Stimulated activated CD4-positive, alpha-beta T cell treated with anti-CD3 and anti-CD28 coated beads, Interleukin-1b, Interleukin-23, amount 100 ng/mL, for 4 hours (primary cell): Measurements from ENCODE around the gene SPAG16.

Source experiments
- DNase-seq, 2 donors: peaks; one replicate each; pipeline ENCODE4 v3.0.0-alpha.2; 2020; ENCODE audit warnings: low read depth in 2 of 2

The SPAG16 gene

DNA sequence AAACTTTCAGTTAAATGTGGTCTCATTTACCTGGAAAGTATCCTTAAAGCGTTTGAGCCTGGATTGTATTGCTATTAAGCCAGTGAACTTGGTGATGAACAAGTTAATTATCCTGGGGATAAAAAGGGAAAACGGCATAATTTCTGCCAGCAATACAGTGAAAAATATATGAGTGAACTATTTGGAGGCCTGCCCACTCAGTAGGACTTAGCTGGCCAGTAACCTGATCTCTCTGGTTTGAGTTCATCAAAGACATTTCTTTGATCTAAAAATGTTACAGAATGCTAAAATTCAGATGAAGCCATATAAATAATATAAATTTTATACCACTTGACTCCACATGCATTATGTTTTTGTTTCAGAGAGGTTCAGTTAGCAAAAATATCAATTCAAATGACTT is 885.5 kb downstream of the SPAG16 start:
- no peak for DNase-seq

DNA sequence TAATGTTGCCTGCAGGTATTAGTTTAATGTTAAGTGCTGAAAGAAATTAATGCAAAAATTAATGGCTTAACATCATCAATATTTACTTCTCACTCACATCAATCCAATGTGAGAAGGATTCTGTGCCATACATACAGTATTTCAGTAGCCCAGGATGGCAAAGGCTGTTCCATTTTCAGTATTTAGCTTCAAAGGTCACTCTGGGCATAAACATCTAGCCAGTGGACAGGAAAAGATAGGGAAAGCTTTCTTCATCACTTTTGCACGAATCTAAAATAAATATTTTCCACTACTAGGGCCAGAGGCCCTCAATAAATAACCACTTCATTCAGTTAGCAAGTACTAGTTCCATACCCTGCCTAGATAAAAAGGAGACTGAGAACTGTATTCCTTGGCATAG is 890.3 kb downstream of the SPAG16 start:
- no peak for DNase-seq

DNA sequence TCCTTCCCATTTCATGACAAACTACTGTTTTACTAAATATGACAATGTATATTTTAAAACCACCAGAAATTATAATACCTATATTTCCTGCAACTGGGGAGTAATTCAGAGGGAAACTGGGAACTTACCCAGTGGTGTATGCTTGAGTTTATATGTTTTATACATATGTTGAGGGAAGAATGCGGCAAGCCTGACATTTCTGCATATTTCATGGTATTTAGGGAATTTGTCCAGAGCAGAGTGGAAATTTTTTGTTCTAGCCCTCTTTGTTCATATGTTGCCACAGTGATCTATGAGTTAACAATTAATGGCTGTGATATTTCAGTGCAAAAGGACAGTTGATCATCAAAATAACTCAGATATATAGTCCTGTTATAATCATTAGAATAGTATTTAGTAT is 895.8 kb downstream of the SPAG16 start:
- DNase-seq = no peak

DNA sequence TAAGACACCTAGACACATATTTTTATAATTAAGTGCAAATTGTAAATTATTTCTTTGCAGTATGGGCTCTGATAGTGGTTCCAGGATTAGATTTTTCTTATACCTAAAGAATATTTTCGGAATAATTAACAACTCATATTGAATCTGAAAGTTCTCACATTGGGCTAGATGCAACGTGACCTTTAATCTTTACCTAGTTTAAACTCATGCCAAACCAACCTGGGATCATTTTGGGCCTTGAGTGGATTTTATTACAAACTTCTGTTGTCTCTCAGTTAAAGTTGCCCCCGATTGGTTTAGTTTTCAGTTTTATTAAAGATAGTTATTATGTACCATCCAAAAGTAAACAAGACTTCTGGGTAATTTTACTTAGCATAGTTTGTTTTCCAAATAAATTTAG is 896.4 kb downstream of the SPAG16 start:
- no peak for DNase-seq

DNA sequence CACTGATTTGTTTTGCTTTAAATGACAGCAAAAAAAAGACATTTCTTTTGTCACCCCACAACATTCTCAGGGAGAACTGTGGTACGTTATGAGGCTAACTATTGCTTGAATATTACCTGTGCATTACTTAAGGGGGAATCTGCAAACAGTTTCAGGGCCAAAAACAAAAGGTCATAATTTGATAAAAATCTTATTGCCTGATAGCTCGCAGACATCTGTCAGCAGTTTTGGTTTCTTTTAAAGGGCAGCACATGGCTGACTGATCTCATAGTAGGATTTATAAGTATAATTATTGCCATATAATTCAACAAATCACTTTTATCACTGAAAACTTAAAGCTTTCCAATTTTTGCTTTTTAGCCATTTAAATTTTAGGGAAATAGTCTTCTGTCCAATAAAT is 900.2 kb downstream of the SPAG16 start:
- DNase-seq = no peak

DNA sequence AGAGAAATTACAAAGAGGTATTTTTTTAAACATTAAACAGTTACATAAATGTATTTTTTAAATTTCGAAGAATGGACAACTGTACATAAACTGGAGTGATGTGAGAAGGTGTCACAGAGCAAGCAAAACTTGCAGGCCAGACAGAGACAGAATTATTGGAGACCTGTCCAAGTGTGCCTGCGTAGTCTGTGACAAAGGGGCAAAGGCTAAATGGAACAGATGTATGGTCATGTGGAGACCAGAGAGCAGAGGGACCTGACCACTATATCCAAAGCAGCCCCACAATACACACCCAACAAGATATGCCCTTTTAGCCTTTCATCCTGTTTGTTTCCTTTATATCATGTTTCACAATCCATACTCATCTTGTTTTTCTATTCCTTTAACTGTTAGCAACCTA is 901.3 kb downstream of the SPAG16 start:
- no peak for DNase-seq

DNA sequence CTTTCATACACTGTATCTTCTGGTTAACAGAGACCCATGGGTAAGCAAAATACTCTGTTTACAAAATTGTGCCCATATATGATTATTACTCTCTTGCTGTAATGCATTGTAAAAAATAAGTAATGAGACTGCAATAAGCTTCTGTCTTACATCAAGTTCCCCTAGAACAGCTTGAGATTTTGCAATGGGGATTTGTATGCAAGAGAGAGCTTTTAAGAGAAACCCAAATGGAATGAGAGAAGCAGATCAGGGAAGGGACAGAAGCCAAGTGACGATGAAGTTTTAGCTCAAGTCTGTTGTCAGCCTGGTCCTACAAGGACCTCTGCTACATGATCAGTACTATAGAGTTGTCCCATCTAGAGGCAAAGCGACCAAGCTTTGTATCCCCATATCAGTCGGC is 908.4 kb downstream of the SPAG16 start:
- DNase-seq = no peak

DNA sequence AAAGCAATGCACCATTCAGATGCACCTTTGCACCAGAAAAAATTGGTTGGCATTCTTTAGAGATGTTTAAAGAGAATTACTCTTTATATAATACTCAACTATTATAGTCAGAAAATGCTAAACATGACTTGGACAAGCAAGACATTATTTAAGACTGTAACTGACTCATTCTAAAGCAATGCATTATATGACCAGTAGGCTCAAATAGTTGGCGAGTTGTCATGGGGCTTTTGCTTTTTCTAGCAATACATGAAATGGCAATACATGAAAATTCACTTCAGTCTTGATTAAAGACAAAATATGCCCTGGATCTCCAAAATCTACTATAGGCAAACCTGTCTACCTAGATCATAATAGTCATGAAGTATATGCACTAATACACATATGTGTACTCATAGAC is 909.7 kb downstream of the SPAG16 start:
- DNase-seq = no peak

DNA sequence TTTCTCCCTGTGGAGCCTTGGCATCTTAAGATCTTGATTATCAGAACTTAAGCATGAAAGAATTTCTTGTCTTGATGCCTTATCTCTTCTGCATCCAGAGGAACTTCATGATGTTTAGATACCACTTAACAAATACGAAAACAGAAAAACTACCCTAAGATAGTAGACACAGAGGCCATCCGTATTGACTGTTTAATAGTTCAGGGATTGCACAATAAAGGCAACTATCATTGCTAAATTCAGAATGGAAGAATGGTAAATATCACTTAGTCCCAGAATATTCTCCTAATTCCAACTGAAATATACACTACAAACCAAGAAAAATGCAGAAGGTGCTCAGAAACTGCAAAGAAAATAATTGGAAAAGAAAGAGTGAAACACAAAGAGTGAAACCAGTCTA is 912.0 kb downstream of the SPAG16 start:
- no peak for DNase-seq

DNA sequence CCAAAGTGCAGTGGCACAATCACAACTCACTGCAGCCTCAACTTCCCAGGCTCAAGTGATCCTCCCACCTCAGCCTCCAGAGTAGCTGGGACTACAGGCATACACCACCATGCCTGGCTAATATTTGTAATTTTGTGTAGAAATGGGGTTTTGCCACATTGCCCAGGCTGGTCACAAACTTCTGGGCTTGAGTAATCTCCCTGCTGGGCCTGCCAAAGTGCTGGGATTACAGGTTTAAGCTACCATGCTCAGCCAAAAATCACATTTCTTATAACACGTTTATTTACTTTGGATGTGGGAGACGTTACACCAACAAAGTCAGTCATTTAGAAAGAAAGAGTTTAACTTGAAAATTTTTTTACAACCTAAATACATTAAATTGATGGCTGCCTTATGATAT is 917.6 kb downstream of the SPAG16 start:
- no peak for DNase-seq

DNA sequence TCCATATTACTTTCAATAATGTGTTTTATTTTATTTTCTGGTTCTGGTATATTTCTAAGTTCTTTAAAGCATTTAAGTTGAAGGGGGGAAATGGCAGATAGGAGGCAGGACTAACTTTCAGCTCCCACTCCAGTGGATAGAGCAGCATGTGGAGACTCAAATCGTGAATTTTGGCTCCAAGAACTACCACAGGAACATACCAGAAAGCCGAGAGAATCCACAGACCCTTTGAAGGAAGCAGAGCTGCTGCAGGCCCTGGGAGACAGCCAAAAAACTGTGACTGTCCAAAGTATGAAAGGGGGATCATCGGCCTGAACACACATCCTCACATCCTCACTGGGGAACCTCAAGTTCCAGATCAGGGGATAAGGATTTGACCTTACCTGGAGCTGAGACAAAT is 919.0 kb downstream of the SPAG16 start:
- DNase-seq = no peak

DNA sequence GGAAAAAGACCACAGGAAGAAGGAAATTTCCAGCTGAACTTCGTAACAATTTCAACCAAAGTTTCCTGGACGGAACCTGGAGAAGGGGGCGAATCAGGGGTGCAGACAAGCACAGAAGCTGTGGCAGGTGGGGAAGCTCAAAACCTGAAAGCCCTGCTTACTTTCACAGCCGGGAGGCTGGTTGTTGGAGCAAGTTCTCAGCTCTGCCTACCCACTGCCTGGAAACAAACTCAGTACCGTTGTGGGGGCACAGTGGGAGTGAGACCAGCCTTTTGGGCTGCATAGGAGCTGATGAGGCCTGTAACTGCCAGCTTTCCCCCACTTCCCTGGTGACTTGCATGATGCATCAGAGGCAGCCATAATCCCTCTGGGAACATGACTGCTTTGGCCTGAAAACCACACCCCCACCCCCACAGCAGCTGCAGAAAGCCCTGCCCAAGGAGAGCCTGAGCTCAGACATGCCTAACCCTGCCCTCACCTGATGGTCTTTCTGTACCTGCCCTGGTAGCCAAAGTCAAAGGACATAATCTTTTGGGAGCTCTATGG is 919.6 kb downstream of the SPAG16 start:
- DNase-seq = no peak

DNA sequence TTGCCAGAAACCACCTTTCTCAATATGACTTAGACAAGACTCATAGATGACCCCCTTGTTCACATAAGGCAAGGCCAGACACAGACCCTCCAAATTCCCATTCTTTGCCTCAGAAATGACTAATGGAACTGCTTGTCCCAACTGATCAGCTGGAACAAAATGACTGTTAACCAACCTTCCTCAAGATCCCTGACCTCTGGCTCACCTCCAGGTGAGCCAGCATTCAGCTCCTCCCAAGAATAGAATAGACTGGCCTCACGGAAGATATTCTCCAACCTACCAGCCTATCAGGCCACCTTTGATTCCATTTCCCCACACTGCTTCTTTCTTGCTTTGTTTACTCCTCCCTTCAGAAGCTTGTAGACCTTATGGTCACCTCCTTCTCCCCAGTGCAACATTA is 930.8 kb downstream of the SPAG16 start:
- no peak for DNase-seq

DNA sequence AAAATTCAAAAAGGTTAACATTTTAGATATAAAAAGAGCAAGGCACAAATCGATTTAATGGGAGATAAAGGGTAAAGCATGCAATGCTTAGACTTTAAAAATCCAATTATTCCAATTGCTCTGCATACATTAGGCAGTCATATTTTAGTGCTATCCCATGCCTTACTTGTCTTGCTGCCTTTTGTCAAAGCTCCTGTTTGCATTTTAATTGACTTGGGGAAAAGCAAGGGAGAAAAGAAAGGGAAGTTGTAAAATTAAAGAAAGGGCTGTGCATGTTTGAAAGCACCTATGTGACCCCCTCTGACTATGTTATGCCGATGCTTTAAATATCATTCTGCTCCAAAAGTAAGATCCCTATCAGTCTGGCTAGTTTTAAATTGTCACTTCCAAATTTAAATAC is 932.9 kb downstream of the SPAG16 start:
- no peak for DNase-seq

DNA sequence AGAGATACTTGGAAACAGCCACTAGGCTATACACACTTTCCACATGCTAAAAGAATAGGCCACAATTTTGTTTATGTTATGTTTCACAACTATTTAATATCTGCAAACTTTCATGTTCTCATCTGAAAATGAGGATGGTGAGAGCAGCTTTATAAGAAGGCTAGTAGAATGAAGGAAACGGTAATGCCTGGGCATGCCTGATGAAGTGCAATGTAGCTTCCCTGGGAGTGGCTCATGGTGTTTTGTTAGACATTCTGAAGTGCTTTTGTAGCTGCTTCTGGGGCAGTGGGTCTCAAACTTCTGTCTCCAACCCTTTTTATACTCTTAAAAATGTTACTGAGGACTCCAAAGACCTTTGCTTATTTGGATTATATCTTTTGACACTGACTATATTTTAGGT is 933.3 kb downstream of the SPAG16 start:
- no peak for DNase-seq

DNA sequence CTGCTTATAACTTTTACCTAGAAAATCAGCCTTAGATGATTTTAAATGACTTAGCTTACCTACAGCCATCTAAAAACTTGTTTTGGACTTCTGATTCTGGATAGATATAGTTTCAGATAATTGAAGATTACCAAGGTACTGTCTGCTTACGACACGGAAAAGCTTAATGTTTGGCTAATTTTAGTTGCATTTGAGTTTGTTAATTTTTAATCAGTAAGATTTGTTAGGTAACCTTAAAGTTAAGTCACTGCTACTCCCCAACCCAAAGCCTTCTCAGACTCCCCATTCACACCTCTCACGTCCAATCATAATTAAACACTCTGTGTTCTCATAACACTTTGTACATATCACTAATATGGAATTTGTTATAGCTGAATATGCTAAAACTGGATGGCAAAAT is 936.0 kb downstream of the SPAG16 start:
- DNase-seq = no peak

DNA sequence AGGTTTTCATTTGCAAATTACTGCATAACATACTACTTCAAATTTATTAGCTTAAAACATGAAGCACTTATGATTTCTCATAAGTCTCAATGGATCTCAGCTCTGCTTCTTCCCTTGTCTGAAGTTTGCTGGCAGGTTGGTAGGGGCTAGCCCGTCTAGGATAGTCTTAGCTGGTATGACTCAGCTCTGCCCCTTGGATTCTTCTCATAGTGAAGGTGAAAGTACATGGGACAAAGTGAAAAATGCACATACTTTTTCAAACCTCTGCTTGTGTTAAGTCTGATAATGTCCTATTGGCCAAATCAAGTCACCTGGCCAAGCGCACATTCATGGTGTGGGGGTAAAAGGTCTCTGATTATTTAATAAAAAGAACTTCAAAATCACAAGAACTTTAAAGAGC is 941.8 kb downstream of the SPAG16 start:
- no peak for DNase-seq

DNA sequence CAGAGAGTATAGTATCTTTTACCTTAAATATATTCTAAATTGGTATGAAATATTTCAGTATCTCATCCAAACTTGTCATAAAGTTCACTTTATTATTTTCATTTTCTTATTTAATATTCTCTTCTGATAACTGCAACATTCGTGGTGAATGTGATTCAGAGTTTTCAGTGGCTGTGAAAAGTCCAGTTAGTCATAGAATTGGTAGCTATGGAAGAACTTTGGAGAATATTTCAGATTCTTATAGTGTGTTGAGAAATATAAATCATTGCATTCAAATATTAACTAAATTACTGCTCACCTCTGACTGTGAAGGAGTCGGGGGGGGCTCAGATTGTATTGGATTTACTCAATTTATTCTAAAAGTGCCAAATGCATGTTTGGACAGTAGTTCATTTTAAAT is 948.0 kb downstream of the SPAG16 start:
- DNase-seq = no peak

DNA sequence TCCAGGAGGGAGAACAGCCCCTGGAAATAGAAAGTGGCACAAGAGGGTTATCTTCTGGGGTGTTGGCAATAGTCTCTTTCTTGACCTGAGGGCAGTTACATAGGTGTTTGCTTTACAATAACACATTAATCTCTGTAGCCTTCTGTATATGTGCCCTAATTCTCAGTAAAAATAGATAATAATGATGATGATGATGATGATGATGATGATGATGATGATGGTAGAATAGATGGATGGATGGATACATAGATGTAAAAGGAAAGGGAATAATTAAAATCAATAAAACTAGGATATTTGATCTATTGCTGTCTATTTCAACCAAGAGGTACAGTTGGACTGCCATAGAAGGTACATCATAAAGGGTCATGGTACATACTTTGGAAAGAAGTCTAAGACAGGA is 948.9 kb downstream of the SPAG16 start:
- no peak for DNase-seq

DNA sequence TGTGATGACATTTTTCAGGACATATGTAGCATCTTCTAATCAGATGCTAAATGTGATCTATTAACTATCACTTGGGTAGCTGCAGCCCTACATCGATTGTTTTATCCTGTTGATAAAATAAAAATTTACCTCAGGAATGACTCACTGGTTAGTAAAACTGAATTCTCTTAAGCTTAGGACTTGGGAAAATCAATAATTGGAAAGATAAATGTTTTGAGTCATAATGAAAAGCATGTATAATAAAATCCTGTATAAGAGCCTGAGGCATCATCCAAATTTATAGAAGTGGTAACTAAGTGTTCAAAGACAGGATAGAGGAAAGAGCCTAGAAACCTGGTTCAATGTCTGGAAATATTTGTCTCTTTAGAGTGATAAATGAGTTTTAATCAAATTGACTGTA is 958.5 kb downstream of the SPAG16 start:
- DNase-seq = no peak

DNA sequence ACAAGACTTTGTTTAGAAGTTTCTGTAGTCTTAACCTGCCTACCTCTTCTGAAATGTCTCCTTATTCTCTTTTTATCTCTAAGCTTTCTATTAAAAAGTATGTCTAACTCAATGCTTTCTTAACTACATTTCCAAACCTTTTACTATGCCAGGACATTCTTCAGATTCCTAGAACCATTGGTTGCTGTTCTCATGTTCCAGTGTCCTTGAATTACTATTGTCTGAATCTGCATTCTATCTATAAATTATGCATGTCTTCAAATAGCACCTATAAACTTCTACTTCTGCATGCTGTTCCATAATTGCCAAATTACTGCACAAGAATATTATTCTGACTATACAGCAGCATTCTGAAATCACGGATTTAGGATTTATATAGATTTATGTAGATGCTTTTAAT is 960.6 kb downstream of the SPAG16 start:
- DNase-seq = no peak

DNA sequence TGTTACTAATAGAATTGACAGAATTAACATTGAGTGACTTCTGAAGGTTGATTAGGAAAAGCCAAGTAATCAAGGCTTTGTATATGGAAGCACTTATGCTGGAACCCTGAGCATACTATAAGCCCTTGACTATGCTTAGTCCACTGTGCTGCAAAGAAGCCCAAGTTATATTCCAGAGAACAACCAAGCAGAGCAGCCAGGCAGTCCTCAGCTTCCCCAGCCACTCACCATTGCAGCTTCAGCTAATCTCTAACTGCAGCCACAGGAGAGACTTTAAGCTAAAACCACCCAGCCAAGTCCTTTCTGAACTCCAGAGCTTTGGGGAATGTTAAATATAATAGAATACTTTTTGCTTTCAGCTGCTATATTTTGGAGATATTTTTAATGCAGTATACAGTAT is 962.2 kb downstream of the SPAG16 start:
- DNase-seq = no peak

DNA sequence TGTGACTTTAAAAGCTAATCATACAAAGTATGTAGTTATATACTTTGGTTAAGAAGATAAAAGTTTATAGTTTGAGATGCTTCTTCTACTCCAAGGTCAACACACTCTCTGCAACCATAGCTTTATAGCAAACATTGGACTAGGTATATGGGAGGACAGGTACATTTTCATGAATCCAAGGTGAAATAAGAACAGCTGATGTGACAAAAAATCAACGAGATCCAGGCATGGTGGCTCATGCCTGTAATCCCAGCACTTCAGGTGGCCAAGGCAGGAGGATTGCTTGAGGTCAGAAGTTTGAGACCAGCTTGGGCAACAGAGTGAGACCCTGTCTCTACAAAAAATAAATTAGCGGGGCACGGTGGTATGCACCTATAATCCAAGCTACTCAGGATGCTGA is 963.3 kb downstream of the SPAG16 start:
- DNase-seq = no peak

DNA sequence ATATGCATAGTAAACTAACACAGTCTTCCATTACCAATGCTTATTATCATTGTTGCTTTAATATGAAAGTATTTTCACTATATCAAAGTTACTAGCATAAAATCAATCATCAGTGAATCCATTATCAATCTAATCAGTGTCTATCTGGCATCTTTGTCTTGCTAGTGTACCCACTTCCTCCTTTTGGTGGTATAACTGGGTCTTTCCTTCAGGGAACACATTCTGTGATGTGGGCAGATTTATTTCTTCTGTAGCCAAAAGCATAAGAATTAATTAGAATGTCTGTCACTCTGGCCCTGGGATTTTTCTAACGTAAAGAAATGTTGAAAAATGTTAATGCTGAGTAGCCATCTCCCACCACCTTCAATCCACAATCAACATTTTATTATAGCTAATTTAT is 970.8 kb downstream of the SPAG16 start:
- DNase-seq = no peak

DNA sequence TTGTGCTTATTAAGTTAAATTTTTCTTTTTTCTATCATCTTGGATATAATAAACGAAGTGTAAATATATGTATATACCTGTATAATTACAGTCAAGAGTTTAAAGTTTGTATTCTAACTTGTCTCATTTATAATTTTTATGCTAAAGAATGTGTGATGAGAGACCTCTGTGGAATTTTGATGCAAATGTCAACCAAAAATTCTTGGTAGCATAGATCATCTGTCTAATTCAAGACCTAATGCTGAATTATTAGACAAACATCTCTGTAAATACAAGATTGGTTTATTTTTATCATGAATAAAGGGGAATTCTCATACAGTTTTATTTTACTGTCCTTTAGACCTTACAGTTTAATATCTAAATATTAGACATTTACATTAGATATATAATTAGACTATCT is 977.4 kb downstream of the SPAG16 start:
- no peak for DNase-seq
